ENCODE data around the gene SLC32A1.

SLC32A1 gene

DNA sequence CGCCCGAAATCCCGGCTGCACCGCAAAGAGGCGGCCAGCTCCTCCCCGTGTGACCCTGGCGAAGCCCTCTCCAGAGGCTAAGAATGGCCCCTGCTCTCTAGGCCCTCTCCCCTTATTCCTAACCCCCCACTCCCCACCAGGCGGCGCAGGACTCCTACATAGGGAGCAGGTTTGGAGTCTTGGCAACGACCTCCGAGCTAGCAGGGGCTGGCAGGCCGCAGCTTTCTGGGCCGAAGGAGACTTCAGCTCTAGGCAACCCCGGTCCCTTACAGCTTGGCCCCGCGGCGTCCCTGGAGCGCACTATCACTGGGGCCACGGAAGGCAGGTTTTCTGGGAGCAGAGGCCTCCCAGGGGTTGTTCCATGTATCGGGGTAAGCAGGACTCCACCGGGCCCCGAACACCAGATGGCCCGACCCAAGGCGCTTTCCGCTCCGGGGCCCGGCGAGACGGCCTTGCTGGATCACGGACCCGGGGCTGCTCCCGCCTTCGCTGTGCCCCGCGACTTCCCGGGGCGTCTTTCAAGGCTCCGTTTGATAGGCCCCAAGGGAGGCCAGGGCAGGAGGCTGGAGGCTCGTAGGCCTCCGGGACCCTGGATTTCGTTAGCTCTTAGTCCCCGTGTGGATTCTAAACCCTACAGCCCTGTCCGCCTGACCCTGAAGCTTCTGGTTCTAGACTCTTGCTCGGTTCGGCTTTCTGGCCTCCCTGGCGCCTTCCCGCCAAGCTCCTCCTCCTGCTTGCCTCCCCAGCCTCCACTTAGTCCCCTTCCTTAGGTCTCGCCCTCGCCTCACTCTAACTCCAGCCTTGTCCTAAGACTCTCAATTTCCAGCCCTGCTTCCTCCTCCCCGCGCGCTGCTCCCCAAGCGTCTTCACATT lies 1.9 kb downstream of the SLC32A1 start:
- DNase-seq = no peak

DNA sequence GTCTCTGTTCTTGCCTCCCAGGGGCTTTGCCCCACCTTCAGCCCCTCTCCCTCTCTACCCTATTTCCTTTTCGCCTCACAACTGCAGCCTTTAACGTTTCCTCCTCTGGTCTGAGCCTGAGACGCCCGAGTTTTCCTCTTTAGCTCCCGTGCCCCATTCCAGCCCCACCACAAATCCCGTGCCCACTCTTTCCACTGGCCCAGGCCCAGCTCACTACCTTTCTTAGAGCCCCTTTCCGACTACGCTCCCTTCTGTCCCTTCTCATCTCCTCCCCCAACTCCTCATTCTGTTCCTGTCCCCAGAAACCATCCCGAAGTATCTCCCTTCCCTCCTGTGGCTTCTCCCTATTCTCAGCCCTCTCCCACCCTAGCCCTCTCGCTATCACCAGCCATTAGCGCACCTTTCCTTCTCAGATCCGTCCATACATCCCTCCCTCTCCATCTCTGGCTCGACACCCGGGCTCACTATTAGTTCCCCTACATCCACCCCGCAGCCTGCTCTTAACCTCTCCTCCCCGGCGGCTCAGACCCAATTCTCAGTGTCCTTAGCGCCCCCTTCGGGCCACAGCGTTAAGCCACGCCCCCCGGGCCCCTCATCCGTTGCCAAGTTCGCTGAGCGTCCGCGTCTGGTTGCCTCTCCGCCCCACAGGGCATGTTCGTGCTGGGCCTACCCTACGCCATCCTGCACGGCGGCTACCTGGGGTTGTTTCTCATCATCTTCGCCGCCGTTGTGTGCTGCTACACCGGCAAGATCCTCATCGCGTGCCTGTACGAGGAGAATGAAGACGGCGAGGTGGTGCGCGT lies 2.7 kb downstream of the SLC32A1 start:
- no peak for DNase-seq

DNA sequence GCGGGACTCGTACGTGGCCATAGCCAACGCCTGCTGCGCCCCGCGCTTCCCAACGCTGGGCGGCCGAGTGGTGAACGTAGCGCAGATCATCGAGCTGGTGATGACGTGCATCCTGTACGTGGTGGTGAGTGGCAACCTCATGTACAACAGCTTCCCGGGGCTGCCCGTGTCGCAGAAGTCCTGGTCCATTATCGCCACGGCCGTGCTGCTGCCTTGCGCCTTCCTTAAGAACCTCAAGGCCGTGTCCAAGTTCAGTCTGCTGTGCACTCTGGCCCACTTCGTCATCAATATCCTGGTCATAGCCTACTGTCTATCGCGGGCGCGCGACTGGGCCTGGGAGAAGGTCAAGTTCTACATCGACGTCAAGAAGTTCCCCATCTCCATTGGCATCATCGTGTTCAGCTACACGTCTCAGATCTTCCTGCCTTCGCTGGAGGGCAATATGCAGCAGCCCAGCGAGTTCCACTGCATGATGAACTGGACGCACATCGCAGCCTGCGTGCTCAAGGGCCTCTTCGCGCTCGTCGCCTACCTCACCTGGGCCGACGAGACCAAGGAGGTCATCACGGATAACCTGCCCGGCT lies 3.4 kb downstream of the SLC32A1 start:
- no peak for DNase-seq

DNA sequence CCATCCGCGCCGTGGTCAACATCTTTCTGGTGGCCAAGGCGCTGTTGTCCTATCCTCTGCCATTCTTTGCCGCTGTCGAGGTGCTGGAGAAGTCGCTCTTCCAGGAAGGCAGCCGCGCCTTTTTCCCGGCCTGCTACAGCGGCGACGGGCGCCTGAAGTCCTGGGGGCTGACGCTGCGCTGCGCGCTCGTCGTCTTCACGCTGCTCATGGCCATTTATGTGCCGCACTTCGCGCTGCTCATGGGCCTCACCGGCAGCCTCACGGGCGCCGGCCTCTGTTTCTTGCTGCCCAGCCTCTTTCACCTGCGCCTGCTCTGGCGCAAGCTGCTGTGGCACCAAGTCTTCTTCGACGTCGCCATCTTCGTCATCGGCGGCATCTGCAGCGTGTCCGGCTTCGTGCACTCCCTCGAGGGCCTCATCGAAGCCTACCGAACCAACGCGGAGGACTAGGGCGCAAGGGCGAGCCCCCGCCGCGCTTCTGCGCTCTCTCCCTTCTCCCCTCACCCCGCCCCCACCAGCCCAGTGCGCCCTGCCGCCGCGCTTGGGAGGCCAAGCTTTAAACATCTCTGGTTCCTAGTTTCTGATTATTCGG lies 4.0 kb downstream of the SLC32A1 start:
- DNase-seq = no peak

DNA sequence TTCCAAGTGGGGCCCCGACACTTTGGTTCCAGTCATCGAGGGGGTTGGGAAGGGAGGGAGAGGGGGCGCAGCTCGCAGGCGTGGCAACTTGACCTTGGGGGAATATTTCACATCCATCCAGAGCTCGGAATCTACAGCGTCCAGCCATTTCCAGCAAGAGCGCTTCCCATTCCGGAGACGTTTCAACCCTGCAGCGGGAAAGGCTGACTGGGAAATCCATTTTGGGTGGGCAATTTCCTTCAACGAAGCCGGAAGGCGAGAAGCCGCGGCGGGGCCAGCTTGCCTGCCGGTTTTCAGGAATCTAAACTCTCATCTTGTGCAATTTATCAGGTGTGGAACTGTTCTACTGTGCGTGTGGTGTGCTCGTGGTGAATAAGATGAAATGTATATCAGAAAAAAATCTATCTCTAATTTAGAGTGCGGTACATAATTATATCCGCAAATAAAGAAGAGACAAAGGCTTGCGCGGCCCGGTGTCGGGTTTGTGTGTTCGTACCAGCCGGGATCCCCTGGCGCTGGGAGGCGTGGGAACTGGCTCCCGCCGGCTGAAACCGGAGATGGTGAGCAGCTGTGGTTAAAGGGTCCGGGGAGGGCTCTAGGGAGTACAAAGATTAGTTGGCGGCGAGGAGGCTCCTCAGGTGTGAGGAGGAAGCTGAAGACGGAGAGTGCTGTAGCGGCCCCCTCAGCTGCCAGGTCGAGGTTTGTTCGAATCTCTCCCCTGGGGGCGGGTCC lies 4.8 kb downstream of the SLC32A1 start:
- DNase-seq = no peak

DNA sequence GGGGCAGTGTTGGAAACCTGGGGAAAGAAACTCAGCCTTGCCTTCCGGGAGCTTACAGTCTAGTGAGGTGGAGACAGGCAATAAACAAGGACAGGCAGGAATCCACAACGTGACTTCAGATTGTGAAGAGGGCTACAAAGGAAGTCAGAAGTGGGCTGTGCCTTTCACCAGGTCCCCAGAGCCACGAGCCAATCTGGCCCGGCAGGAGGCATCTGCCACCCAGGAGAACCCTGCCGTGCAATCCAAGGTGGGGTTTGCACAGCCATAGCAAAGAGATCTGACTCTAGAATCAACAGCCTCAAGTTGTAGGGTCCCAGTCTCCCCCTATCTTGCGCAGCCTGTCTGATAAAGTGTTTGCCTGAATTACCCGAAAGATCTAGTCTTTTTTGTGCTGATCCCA lies 5.5 kb downstream of the SLC32A1 start:
- DNase-seq = no peak

DNA sequence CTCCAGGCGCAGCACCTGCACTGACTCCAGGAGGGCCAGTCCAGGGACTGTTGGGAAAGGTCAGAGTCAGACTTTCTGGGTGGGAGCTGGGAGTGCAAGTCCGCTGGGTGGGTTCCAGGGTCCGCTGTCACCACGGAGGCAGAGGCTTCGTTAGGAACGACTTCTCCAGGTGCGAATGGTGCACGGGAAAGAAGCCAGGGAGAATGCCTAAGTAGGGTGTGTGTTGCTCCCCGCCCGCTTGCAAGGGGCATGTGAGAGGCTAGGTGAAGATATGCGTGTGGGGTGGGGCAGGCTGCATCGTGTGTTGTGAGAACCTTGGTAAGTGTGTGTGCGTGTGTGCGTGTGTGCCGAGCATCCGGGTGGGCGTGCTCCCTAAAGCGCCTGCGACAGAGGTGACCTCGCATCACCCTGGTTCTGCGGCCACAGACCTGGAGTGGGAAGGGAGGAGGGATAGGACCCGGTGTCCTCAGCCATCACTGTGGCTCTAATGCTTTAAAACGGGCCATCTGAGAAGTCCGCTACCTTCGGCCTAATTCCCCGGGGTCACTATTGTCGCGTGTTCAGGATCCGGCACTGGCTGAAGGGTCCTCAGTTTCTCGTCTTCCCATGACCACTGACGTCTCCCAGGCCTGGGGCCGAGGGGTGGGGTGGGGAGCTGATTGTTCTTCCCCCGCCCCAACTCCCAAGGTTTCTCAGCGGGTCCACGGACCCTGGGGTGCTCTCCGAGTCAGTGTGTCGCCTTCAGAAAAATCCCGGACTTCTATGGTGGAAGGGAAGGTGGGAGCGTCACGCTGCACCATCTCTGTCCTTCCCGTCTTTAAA lies 6.1 kb downstream of the SLC32A1 start:
- no peak for DNase-seq

DNA sequence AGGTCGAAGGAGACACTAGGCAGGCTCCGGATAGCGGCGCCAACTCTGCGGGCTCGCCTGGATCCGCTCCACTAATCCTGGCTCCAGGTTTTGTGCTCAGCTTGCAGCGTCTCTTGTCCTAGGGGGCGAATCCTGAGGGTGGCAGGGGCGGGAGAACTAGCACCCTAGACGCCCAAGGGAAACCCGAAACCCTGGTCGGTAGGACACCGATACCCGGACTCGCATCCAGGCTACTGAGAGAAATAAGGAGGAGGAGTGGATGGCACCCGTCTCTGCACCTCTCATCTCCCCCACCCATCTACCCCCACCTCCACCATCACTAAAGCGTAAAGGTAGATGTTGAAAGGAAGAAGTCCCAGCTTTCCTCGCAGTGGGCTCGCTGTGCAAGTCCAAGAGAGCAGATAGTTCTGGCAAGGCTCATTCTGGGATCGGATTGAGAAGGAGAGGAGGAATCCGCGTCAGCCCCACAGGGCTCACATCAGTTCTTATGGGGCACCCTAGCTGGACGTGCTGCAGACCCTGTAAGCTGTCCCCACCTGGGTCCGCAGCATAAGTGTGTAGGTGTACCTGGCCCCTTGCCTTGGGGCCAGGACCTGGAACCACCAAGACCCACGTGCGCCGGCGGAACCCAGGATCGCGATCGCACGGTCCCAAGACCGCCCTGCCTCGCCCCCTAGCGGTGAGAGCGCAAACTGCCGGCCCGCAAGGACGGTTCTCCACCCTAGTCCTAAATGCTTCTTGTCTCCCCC lies 6.9 kb downstream of the SLC32A1 start:
- no peak for DNase-seq

DNA sequence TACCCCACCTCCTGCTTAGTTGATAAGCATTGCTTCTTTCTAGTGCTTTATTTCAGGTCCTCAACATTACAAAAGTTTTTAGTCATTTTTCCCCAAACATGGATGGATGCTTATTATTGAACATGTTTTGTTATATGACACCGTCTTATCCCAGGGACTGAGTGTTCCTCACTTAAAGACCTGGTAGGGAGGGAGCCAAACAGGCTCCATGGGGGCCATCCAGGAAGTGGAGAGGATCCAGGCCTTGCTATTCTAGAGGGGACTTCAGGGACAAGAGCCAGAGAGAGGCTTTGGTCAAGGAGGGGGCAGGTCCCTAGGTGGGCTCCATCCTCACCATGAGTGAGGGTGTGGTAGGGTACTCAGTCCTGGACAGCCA lies 7.4 kb downstream of the SLC32A1 start:
- no peak for DNase-seq

DNA sequence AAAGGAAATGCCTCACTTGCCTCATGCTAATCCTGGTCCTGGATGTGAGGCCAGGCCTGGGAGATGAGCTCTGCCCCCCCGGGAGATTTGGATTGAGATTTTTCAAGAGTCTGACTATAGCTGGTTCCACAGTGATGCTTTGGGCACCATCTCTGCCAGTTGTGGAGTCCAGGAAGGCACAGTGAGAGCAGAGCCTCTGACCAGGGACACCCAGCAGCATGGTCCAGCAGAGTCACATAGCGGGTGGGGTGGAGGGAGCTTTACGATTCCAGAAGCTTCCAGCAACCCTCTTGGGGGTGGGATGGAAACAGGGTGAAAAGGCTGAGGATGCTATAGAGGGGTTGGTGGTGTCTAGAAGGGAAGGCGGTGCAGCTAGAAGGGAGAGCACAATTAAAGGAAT lies 8.7 kb downstream of the SLC32A1 start:
- DNase-seq = no peak

DNA sequence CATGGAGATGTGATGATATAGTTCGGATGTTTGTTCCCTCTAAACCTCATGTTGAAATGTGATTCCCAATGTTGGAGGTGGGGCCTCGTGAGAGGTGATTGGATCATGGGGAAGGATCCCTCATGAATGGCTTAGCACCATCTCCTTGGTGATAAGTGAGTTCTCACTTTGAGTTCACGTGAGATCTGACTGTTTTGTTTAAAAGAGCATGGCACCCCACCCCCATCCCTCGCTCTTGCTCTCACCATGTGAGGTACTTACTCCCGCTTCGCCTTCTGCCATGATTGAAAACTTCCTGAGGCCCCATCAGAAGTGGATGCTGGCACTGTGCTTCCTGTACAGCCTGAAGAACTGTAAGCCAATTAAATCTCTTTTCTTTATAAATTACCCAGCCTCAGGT lies 10.9 kb downstream of the SLC32A1 start:
- DNase-seq = no peak

DNA sequence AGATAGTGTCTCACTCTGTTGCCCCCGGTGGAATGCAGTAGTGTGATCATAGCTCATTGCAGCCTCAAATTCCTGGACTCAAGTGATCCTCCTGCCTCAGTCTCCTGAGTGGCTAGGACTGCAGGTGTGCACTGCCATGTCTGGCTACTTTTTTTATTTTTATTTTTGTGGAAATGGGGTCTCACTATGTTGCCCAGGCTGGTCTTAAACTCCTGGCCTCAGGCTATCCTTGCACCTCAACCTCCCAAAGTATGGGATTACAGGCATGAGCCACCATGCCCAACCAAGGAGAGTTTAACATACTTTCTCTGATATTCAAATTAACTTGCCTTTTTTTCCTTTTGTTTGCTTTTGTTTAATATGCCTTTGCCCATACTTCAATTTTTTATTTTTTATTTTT lies 13.6 kb downstream of the SLC32A1 start:
- no peak for DNase-seq

DNA sequence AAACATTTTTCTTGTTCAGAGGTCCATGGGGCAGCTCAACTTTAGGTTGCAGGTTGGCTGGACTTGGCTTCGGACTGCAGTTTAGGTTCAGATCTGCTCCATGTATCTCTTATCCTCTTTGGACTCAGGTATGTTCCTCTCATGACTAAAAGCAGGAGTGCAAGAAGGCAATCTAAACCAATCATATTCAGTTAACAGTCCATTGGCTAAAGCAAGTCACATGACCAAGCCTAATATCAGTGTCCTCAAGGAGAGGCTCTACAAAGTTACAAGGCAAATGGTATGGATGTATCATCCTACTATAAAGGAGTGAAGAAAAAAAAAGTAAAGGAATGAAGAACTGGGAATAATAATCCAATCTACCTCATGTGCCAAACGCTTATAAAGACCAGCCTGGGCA lies 21.5 kb downstream of the SLC32A1 start:
- no peak for DNase-seq

DNA sequence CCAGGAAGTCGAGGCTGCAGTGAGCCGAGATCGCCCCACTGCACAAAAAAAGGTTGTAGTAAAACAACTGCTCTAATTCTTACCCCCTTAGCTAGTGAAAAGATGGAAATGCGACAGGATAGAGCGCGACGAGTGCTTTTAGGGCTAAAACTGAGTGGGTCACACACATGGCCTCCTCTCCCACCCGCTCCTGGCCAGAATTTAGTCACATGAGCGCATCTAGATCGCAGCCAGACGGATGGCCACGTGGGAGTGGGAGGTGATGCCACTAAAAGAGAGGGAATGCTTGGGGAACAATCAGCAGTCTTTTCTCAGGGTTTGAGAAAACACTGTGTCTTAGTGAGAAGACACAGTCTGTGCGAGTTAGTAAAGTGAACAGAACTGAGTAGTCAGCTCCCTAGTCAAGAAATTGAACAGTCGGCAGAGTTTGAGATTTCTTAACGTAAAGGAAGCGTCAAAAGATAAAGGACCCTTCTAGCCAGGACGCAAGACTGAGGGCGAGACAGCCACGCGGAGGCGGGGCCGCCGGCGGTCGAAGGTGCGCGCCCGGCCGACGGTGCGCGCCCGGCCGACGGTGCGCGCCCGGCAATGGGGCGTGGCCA lies 23.3 kb downstream of the SLC32A1 start:
- no peak for DNase-seq

DNA sequence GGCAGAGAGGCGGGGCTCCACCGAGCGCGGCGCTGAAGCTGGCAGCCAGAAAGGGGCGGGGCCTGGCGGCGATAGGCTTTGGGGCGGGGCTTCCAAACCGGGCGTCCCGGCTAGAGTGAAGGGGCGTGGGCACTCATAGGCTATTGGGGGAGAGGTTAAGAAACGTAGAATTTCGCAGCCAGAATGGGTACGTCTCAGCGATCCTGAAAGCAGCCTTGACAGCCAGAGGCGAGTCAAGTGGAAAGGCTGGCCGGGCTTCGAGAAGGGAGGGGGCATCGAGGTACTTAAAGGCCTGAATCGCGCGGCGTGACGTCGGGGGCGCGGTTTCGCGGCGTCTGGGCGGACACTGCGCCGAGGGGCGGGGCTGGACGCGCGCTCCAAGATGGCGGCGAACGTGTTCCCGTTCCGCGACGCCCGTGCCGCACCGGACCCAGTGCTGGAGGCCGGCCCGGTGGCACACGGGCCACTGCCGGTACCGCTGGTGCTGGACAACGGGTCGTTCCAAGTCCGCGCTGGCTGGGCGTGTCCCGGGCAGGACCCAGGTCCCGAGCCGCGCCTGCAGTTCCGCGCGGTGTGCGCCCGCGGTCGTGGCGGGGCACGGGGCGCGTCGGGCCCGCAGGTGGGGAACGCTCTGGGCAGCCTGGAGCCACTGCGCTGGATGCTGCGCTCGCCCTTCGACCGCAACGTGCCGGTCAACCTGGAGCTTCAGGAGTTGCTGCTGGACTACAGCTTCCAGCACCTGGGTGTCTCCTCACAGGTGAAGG lies 24.0 kb downstream of the SLC32A1 start, which contains the start of gene ACTR5:
Gene ACTR5 (plus strand): TSS at position 364 of the 764 bp plus-strand sequence. CDS start 19 bp downstream, at position 383.
- peak; percentile 91 for DNase-seq

DNA sequence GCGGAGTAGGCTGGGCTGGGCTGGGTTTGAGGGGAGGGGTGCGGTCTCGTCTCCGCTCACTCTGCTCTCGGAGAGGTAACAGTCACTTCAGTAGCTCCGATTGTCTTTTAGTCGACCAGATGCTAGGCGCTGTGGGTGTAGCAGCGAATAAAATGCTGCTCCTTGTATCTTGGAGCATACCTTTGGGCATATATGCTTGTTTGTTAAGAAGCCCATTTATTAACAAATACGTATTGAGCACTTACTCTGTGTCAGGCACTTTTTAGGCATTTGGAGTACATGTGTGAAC lies 24.5 kb downstream of the SLC32A1 start:
- DNase-seq = no peak

DNA sequence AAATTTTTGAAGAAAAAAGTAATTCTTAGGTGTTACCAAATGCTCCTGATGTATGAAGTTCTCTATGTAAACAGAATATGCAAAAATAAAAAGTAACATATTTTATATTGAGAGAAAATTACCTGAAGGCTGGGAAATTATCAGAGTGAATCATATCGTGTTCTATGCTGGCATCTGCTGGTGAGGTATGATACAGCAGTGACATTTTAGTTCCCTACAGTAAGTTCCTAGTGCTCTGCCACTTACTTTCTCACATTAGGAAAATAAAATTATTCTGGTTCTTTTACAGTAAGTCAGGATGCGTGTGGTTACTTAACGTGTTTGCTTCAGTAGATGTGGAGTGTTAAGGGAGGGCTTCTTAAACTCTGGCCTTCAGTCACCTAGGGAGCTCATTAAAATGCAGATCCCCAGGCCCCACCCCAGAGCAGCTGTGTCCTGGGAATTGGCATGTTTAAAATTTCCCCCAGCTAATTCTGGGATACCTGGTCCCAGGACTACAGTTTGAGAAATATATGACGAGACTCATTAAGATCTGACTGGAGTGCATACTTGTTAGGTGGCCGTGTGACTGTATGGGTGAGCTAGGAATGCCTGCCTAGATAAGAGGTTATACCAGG lies 27.2 kb downstream of the SLC32A1 start:
- no peak for DNase-seq

DNA sequence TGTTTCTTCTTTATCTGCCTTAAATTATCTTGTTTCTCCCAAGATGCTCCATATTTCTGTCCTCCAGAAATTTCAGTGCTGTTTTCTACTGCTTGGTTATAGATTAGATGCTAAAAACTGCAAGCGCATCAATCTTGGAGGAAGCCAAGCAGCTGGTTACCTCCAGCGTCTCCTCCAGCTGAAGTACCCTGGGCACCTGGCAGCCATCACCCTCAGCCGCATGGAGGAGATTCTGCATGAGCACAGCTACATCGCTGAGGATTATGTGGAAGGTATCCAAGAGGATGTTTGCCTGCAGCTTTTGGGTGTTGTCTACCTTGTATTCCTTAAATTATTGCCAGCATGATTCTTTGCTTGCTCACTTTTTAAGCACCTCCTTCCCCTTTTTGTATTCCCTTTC lies 27.7 kb downstream of the SLC32A1 start:
- DNase-seq = no peak

DNA sequence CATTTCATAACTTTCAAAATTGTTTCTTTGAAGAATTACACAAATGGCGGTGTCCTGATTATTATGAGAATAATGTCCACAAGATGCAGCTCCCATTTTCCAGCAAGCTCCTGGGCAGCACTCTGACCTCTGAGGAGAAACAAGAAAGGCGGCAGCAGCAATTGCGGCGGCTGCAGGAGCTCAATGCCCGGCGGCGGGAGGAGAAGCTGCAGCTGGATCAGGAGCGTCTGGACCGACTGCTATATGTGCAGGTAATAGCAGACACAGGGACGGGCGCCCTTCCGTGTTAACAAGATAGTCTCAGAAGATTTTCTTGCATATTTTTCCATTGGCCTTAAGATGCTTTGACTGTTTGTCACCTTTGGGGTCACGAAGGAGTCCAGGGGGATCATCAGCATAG lies 30.6 kb downstream of the SLC32A1 start:
- DNase-seq = no peak

Measured in GOT3 (cell line).